Endothelial cell of umbilical vein (primary cell): ENCODE results near the gene SLC22A17. TPM values are rescaled to one million over a fixed set of nuclear protein-coding genes. Genes with fewer than 3 reads are reported as not detected.

Experiments
- BruUV-seq: library from RNA; stranded (reverse); fragments of 400-500 nt; replicated peaks from 2 replicates; lab custom pipeline; 2021; lab: Mats Ljungman, UMichigan
- CTCF ChIA-PET: fragments of 300-600, 350-600 bp; sonication (Branson Sonifier 250); formaldehyde crosslinking; loops from one replicate; lab custom pipeline; 2021; ENCODE audit warnings: antibody characterized with exemption, inconsistent platforms; lab: Charles Lee
- POLR2A ChIA-PET: fragments of 300-600, 350-600 bp; sonication (Branson Sonifier 250); formaldehyde crosslinking; loops from one replicate; lab custom pipeline; 2021; ENCODE audit warnings: antibody characterized with exemption, inconsistent platforms; lab: Charles Lee
- DNase-seq: peaks from one replicate; pipeline ENCODE4 v3.0.0-alpha.2; 2011; ENCODE audit warnings: low read depth, low spot score
- FAIRE-seq: peaks from 2 replicates; lab custom pipeline; 2011; peaks lifted over from hg19 to GRCh38; lab: Jason Lieb, UNC
- H2AFZ ChIP-seq: 2 replicates; pipeline ENCODE4 v1.6.0; 2012; ENCODE audit warnings: low read depth, low read length, control low read depth, inconsistent platforms
- H3K27ac ChIP-seq: 2 replicates; pipeline ENCODE4 v1.5.1; 2011; ENCODE audit warnings: low read depth, mild to moderate bottlenecking, control low read depth, low read length, moderate library complexity; ENCODE audit not compliant: insufficient read depth
- H3K27me3 ChIP-seq, 2 experiments: 2 replicates each; pipeline versions ENCODE4 v1.6.0 to v1.6.1; 2011; ENCODE audit warnings: low read length in 2 of 2, mixed read lengths in 1 of 2; ENCODE audit not compliant: control insufficient read depth in 2 of 2, insufficient read depth in 2 of 2
- H3K36me3 ChIP-seq, 2 experiments: 2 replicates in 1 of 2; 3 replicates in 1 of 2; pipeline ENCODE4 v1.5.1; 2011; ENCODE audit warnings: low read length in 2 of 2, mild to moderate bottlenecking in 1 of 2, moderate library complexity in 1 of 2; ENCODE audit not compliant: control insufficient read depth in 2 of 2, insufficient read depth in 2 of 2; ENCODE audit errors: extremely low read depth in 1 of 2
- H3K4me1 ChIP-seq: 3 replicates; pipeline ENCODE4 v1.5.1; 2011; ENCODE audit warnings: mild to moderate bottlenecking, low read length; ENCODE audit not compliant: control insufficient read depth, insufficient read depth; ENCODE audit errors: extremely low read depth
- H3K4me2 ChIP-seq: 2 replicates; pipeline ENCODE4 v1.6.1; 2011; ENCODE audit warnings: low read length, control low read depth, mixed read lengths; ENCODE audit not compliant: insufficient read depth
- H3K4me3 ChIP-seq, 3 experiments: fragments of 200-600 bp in 1 of 3; sonication (generic), shearing (Covaris generic) in 1 of 3; replicated peaks in 1 of 3; 2 replicates each; pipeline ENCODE4 v1.5.1; 2011 to 2016; ENCODE audit warnings: control low read depth in 3 of 3, low read length in 3 of 3, mild to moderate bottlenecking in 2 of 3, inconsistent platforms in 1 of 3, low read depth in 1 of 3, moderate library complexity in 1 of 3; ENCODE audit not compliant: insufficient read depth in 1 of 3
- H3K79me2 ChIP-seq: 2 replicates; pipeline ENCODE4 v1.6.0; 2012; ENCODE audit warnings: low read length, inconsistent platforms; ENCODE audit not compliant: control insufficient read depth, insufficient read depth
- H3K9ac ChIP-seq: replicated peaks from 2 replicates; pipeline ENCODE3; 2011; ENCODE audit warnings: low read length, control low read depth; ENCODE audit not compliant: insufficient read depth; ENCODE audit errors: extremely low read depth
- H3K9me1 ChIP-seq: replicated peaks from 3 replicates; pipeline ENCODE4 v1.6.0; 2011; ENCODE audit warnings: mild to moderate bottlenecking, low read length; ENCODE audit not compliant: control insufficient read depth, insufficient read depth; ENCODE audit errors: extremely low read depth
- H3K9me3 ChIP-seq: replicated peaks from 2 replicates; pipeline ENCODE4 v1.5.1; 2012; ENCODE audit warnings: low read length, inconsistent platforms; ENCODE audit not compliant: control insufficient read depth, insufficient read depth
- H4K20me1 ChIP-seq: replicated peaks from 2 replicates; pipeline ENCODE3; 2011; ENCODE audit warnings: mild to moderate bottlenecking, low read length; ENCODE audit not compliant: control insufficient read depth, insufficient read depth; ENCODE audit errors: extremely low read depth
- GATA2 ChIP-seq: IDR thresholded peaks from 2 replicates; pipeline ENCODE4 v1.7.0; 2011; ENCODE audit warnings: low read depth, mild to moderate bottlenecking, moderate library complexity, mixed read lengths, low read length; ENCODE audit not compliant: insufficient read length, insufficient read depth
- MYC ChIP-seq: IDR thresholded peaks from one replicate; pipeline ENCODE4 v1.6.1; 2011; ENCODE audit warnings: mild to moderate bottlenecking, low read depth, low read length
- POLR2AphosphoS5 ChIP-seq: IDR thresholded peaks from 2 replicates; pipeline ENCODE4 v1.6.1; 2012; ENCODE audit warnings: low read depth, mild to moderate bottlenecking, control low read depth, low read length, moderate library complexity; ENCODE audit not compliant: insufficient read depth
- dilution Hi-C: fragments of 300-500 bp; cut with MboI; formaldehyde crosslinking; loops from one replicate; pipeline ENCODE4 v1.15.0; 2019; ENCODE audit warnings: low sequenced_read_pairs; ENCODE audit not compliant: extremely low pct_ligation_motif_present
- intact Hi-C: fragments of 100-400 bp; cut with micrococcal nuclease; formaldehyde crosslinking; loops from one replicate; pipeline ENCODE4 v1.10.0; 2022
- polyA plus RNA-seq, 4 experiments: library from polyadenylated mRNA; depleted of rRNA in 3 of 4; stranded (reverse) in 3 of 4; unstranded in 1 of 4; fragments of >200 nt; gene quantifications; 2 replicates each; pipeline versions ENCODE4 v1.2.1 to v1.2.3, GENCODE V29; 2011 to 2012; ENCODE audit warnings: missing spikeins in 1 of 4
- total RNA-seq: library from RNA; stranded (reverse); gene quantifications from 2 replicates; pipeline ENCODE4 v1.2.3, GENCODE V29; 2021
- TF ChIP-seq, protein P1 (sequence below): IDR thresholded peaks from 2 replicates; pipeline ENCODE4 v1.6.1; 2011; ENCODE audit not compliant: insufficient read depth, insufficient read length
- TF ChIP-seq, protein P2 (sequence below), 2 donors: IDR thresholded peaks; 1 replicate in 1 of 2; 2 replicates in 1 of 2; pipeline ENCODE4 v1.5.1; 2011; ENCODE audit warnings: low read length in 2 of 2, mild to moderate bottlenecking in 2 of 2, moderate library complexity in 2 of 2, control low read depth in 1 of 2, inconsistent platforms in 1 of 2, low read depth in 1 of 2; ENCODE audit not compliant: insufficient read depth in 1 of 2; ENCODE audit errors: extremely low read depth in 1 of 2

Gene SLC22A17
- total and polyA plus RNA-seq, 2 donors (not counting 3 experiments of a cell fraction or from before 2014, with no cell fraction given) = 2.9 to 4.6 TPM

DNA sequence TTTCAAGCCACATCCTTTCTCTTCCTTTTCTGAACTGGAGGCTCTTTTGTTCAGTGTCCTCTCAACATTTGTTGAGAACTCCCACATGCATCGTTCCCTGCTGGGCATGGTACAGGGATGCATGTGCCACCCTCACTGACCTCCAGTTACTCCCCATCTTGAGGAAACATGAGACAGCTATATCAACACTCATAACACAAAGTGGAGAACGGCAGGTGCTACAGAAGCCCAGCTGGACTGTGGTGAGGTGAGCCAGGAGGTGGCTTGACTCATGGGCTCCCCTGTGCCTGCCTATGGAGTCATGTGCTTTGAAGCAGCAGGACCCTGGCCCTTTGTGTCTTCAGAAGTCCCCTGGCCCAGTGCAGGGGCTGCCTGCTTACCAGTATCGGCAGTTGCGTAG is 45.7 kb upstream of the SLC22A17 start:
- no peaks in the 10 kb centered on the region for H3K9me1 ChIP-seq
- dilution Hi-C loops = no loop called here
- H3K4me3 ChIP-seq = no peak overlapping the region
- no peaks in the 10 kb centered on the region for H3K9me3 ChIP-seq
- intact Hi-C loops = no loop called here
- H3K4me2 ChIP-seq = no peak overlapping the region
- FAIRE-seq = no peak
- BruUV-seq = no TSS peak
- H3K4me1 ChIP-seq = no peaks in the 10 kb centered on the region
- DNase-seq = no peak
- no peaks in the 10 kb centered on the region for H3K79me2 ChIP-seq
- no peaks in the 10 kb centered on the region for H3K36me3 ChIP-seq
- POLR2A ChIA-PET = no interaction called here
- H3K27me3 ChIP-seq = no peaks in the 10 kb centered on the region
- no peak overlapping the region for H3K9ac ChIP-seq
- CTCF ChIA-PET = no interaction called here
- H3K27ac ChIP-seq = no peak overlapping the region
- H4K20me1 ChIP-seq = no peaks in the 10 kb centered on the region
- no peak overlapping the region for H2AFZ ChIP-seq
- TF ChIP-seq POLR2AphosphoS5 (no peak), GATA2 (no peak), MYC (no peak)
- TF ChIP-seq, protein P1, sequence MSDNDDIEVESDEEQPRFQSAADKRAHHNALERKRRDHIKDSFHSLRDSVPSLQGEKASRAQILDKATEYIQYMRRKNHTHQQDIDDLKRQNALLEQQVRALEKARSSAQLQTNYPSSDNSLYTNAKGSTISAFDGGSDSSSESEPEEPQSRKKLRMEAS = no peak
- TF ChIP-seq, protein P2, sequence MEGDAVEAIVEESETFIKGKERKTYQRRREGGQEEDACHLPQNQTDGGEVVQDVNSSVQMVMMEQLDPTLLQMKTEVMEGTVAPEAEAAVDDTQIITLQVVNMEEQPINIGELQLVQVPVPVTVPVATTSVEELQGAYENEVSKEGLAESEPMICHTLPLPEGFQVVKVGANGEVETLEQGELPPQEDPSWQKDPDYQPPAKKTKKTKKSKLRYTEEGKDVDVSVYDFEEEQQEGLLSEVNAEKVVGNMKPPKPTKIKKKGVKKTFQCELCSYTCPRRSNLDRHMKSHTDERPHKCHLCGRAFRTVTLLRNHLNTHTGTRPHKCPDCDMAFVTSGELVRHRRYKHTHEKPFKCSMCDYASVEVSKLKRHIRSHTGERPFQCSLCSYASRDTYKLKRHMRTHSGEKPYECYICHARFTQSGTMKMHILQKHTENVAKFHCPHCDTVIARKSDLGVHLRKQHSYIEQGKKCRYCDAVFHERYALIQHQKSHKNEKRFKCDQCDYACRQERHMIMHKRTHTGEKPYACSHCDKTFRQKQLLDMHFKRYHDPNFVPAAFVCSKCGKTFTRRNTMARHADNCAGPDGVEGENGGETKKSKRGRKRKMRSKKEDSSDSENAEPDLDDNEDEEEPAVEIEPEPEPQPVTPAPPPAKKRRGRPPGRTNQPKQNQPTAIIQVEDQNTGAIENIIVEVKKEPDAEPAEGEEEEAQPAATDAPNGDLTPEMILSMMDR (IDR thresholded peaks at IDR 0.05; ENCODE audit: extremely low read depth in 1 of 2, insufficient read depth in 1 of 2, low read depth in 1 of 2, low read length in 2 of 2) = no peak
